Uterus (tissue), 2 donors: Measurements from ENCODE around the gene RPL32.

Experiments used
- POLR2A ChIP-seq, 2 donors: fragments of 450-650 bp; IDR thresholded peaks; one replicate each; pipeline ENCODE4 v1.6.1; 2016; ENCODE audit warnings: antibody characterized with exemption in 2 of 2, mild to moderate bottlenecking in 1 of 2, moderate library complexity in 1 of 2
- TF ChIP-seq, protein P1 (sequence below), 4 experiments: fragments of 200-600 bp in 2 of 4; fragments of 450-650 bp in 2 of 4; sonication (generic) in 2 of 4; IDR thresholded peaks; one replicate each; pipeline ENCODE4 v1.5.1; 2016 to 2019; ENCODE audit warnings: antibody characterized with exemption in 4 of 4, mild to moderate bottlenecking in 2 of 4, moderate library complexity in 1 of 4

DNA sequence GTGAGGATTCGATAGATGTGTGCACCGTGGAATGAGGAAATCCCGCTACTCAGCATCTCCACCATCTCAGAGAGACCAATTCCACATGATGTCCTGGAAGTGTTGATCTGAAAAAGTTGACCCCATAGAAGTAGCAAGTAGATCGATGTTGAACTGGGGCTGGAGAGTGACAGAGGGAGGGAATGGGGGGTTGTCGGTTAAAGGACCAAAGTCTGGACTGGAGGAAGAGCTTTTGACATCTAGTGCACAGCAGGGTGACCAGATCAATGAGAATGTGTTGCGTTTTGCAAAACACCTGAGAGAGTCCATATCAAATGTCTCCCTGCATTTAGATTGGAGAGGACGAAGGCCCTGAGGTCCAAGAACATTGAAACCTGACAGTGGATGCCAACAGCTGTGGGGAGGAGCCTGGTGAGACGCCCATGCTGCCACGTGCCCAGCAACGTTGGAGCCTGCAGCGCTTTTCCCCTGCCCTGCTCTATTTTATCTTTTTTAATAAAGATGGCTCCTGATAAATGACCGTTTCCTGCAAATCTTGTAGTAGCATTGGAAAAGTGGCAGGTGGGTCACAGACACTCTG, 30.1 kb upstream of the RPL32 start:
- TF ChIP-seq, protein P1, sequence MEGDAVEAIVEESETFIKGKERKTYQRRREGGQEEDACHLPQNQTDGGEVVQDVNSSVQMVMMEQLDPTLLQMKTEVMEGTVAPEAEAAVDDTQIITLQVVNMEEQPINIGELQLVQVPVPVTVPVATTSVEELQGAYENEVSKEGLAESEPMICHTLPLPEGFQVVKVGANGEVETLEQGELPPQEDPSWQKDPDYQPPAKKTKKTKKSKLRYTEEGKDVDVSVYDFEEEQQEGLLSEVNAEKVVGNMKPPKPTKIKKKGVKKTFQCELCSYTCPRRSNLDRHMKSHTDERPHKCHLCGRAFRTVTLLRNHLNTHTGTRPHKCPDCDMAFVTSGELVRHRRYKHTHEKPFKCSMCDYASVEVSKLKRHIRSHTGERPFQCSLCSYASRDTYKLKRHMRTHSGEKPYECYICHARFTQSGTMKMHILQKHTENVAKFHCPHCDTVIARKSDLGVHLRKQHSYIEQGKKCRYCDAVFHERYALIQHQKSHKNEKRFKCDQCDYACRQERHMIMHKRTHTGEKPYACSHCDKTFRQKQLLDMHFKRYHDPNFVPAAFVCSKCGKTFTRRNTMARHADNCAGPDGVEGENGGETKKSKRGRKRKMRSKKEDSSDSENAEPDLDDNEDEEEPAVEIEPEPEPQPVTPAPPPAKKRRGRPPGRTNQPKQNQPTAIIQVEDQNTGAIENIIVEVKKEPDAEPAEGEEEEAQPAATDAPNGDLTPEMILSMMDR (IDR thresholded peaks at IDR 0.05): no peak
- no peak for TF ChIP-seq POLR2A (IDR thresholded peaks at IDR 0.05)
